Endothelial cell of umbilical vein (primary cell): ENCODE results near the gene APBB3. TPM values are rescaled to one million over a fixed set of nuclear protein-coding genes. Genes with fewer than 3 reads are reported as not detected.

Experiments used
- BruUV-seq: library from RNA; stranded (reverse); fragments of 400-500 nt; replicated peaks from 2 replicates; lab custom pipeline; 2021; lab: Mats Ljungman, UMichigan
- CTCF ChIA-PET: fragments of 300-600, 350-600 bp; sonication (Branson Sonifier 250); formaldehyde crosslinking; loops from one replicate; lab custom pipeline; 2021; ENCODE audit warnings: antibody characterized with exemption, inconsistent platforms; lab: Charles Lee
- POLR2A ChIA-PET: fragments of 300-600, 350-600 bp; sonication (Branson Sonifier 250); formaldehyde crosslinking; loops from one replicate; lab custom pipeline; 2021; ENCODE audit warnings: antibody characterized with exemption, inconsistent platforms; lab: Charles Lee
- DNase-seq: peaks from one replicate; pipeline ENCODE4 v3.0.0-alpha.2; 2011; ENCODE audit warnings: low read depth, low spot score
- FAIRE-seq: peaks from 2 replicates; lab custom pipeline; 2011; peaks lifted over from hg19 to GRCh38; lab: Jason Lieb, UNC
- H2AFZ ChIP-seq: 2 replicates; pipeline ENCODE4 v1.6.0; 2012; ENCODE audit warnings: low read depth, low read length, control low read depth, inconsistent platforms
- H3K27ac ChIP-seq: 2 replicates; pipeline ENCODE4 v1.5.1; 2011; ENCODE audit warnings: low read depth, mild to moderate bottlenecking, control low read depth, low read length, moderate library complexity; ENCODE audit not compliant: insufficient read depth
- H3K27me3 ChIP-seq, 2 experiments: 2 replicates each; pipeline versions ENCODE4 v1.6.0 to v1.6.1; 2011; ENCODE audit warnings: low read length in 2 of 2, mixed read lengths in 1 of 2; ENCODE audit not compliant: control insufficient read depth in 2 of 2, insufficient read depth in 2 of 2
- H3K36me3 ChIP-seq, 2 experiments: 2 replicates in 1 of 2; 3 replicates in 1 of 2; pipeline ENCODE4 v1.5.1; 2011; ENCODE audit warnings: low read length in 2 of 2, mild to moderate bottlenecking in 1 of 2, moderate library complexity in 1 of 2; ENCODE audit not compliant: control insufficient read depth in 2 of 2, insufficient read depth in 2 of 2; ENCODE audit errors: extremely low read depth in 1 of 2
- H3K4me1 ChIP-seq: 3 replicates; pipeline ENCODE4 v1.5.1; 2011; ENCODE audit warnings: mild to moderate bottlenecking, low read length; ENCODE audit not compliant: control insufficient read depth, insufficient read depth; ENCODE audit errors: extremely low read depth
- H3K4me2 ChIP-seq: 2 replicates; pipeline ENCODE4 v1.6.1; 2011; ENCODE audit warnings: low read length, control low read depth, mixed read lengths; ENCODE audit not compliant: insufficient read depth
- H3K4me3 ChIP-seq, 3 experiments: fragments of 200-600 bp in 1 of 3; sonication (generic), shearing (Covaris generic) in 1 of 3; replicated peaks in 1 of 3; 2 replicates each; pipeline ENCODE4 v1.5.1; 2011 to 2016; ENCODE audit warnings: control low read depth in 3 of 3, low read length in 3 of 3, mild to moderate bottlenecking in 2 of 3, inconsistent platforms in 1 of 3, low read depth in 1 of 3, moderate library complexity in 1 of 3; ENCODE audit not compliant: insufficient read depth in 1 of 3
- H3K79me2 ChIP-seq: 2 replicates; pipeline ENCODE4 v1.6.0; 2012; ENCODE audit warnings: low read length, inconsistent platforms; ENCODE audit not compliant: control insufficient read depth, insufficient read depth
- H3K9ac ChIP-seq: replicated peaks from 2 replicates; pipeline ENCODE3; 2011; ENCODE audit warnings: low read length, control low read depth; ENCODE audit not compliant: insufficient read depth; ENCODE audit errors: extremely low read depth
- H3K9me1 ChIP-seq: replicated peaks from 3 replicates; pipeline ENCODE4 v1.6.0; 2011; ENCODE audit warnings: mild to moderate bottlenecking, low read length; ENCODE audit not compliant: control insufficient read depth, insufficient read depth; ENCODE audit errors: extremely low read depth
- H3K9me3 ChIP-seq: replicated peaks from 2 replicates; pipeline ENCODE4 v1.5.1; 2012; ENCODE audit warnings: low read length, inconsistent platforms; ENCODE audit not compliant: control insufficient read depth, insufficient read depth
- H4K20me1 ChIP-seq: replicated peaks from 2 replicates; pipeline ENCODE3; 2011; ENCODE audit warnings: mild to moderate bottlenecking, low read length; ENCODE audit not compliant: control insufficient read depth, insufficient read depth; ENCODE audit errors: extremely low read depth
- CTCF ChIP-seq, 2 donors: IDR thresholded peaks; 1 replicate in 1 of 2; 2 replicates in 1 of 2; pipeline ENCODE4 v1.5.1; 2011; ENCODE audit warnings: low read length in 2 of 2, mild to moderate bottlenecking in 2 of 2, moderate library complexity in 2 of 2, control low read depth in 1 of 2, inconsistent platforms in 1 of 2, low read depth in 1 of 2; ENCODE audit not compliant: insufficient read depth in 1 of 2; ENCODE audit errors: extremely low read depth in 1 of 2
- EZH2 ChIP-seq: IDR thresholded peaks from 2 replicates; pipeline ENCODE4 v1.6.1; 2012; ENCODE audit warnings: borderline replicate concordance, low read depth, mild to moderate bottlenecking, moderate library complexity, low read length, inconsistent platforms; ENCODE audit not compliant: severe bottlenecking
- FOS ChIP-seq: IDR thresholded peaks from 2 replicates; pipeline ENCODE4 v1.6.1; 2011; ENCODE audit warnings: mild to moderate bottlenecking, low read length, moderate library complexity, borderline replicate concordance; ENCODE audit not compliant: insufficient read depth
- MYC ChIP-seq: IDR thresholded peaks from one replicate; pipeline ENCODE4 v1.6.1; 2011; ENCODE audit warnings: mild to moderate bottlenecking, low read depth, low read length
- dilution Hi-C: fragments of 300-500 bp; cut with MboI; formaldehyde crosslinking; loops from one replicate; pipeline ENCODE4 v1.15.0; 2019; ENCODE audit warnings: low sequenced_read_pairs; ENCODE audit not compliant: extremely low pct_ligation_motif_present
- intact Hi-C: fragments of 100-400 bp; cut with micrococcal nuclease; formaldehyde crosslinking; loops from one replicate; pipeline ENCODE4 v1.10.0; 2022
- polyA plus RNA-seq, 4 experiments: library from polyadenylated mRNA; depleted of rRNA in 3 of 4; stranded (reverse) in 3 of 4; unstranded in 1 of 4; fragments of >200 nt; gene quantifications; 2 replicates each; pipeline versions ENCODE4 v1.2.1 to v1.2.3, GENCODE V29; 2011 to 2012; ENCODE audit warnings: missing spikeins in 1 of 4
- total RNA-seq: library from RNA; stranded (reverse); gene quantifications from 2 replicates; pipeline ENCODE4 v1.2.3, GENCODE V29; 2021

APBB3 gene
- total and polyA plus RNA-seq, 2 donors (not counting 3 experiments of a cell fraction or from before 2014, with no cell fraction given) = 12.1 to 22.8 TPM

- no peak for TF ChIP-seq FOS
- TF ChIP-seq EZH2 = no peak
- no peak for TF ChIP-seq CTCF (IDR thresholded peaks at IDR 0.05; ENCODE audit: extremely low read depth in 1 of 2, insufficient read depth in 1 of 2, low read depth in 1 of 2, low read length in 2 of 2)
- no peak for TF ChIP-seq MYC
- dilution Hi-C loops (no loop called here), intact Hi-C loops (no loop called here)
- no TSS peak for BruUV-seq
- Histone ChIP-seq H3K4me2 (no peak overlapping the region), H3K4me3 (no peak overlapping the region), H3K4me1 (peaks cover 19% of the 10 kb centered on the region), H3K79me2 (peaks cover 37% of the 10 kb centered on the region), H3K9me1 (no peaks in the 10 kb centered on the region), H3K9me3 (no peaks in the 10 kb centered on the region), H4K20me1 (no peaks in the 10 kb centered on the region), H3K36me3 (peaks cover 10 to 11% of the 10 kb centered on the region in 2 experiments), H2AFZ (no peak overlapping the region), H3K9ac (no peak overlapping the region), H3K27me3 (no peaks in the 10 kb centered on the region), H3K27ac (no peak overlapping the region)
- CTCF ChIA-PET = interaction anchor here (1.0 kb wide), 1 partner anchor 191 kb away, joined by 3 read pairs; no protein-coding TSS in a partner anchor
- POLR2A ChIA-PET = interaction anchor here (0.5 kb wide), 1 partner anchor 135 kb away, joined by 5 read pairs; no protein-coding TSS in a partner anchor
- FAIRE-seq = no peak
- DNase-seq = no peak
Measured at GRCh38 chr5:140554454-140554853, 9.9 kb downstream of the APBB3 start.

GRCh38 chr5:140553657-140554056 lies 10.7 kb downstream of the APBB3 start:
- TF ChIP-seq CTCF (IDR thresholded peaks at IDR 0.05; ENCODE audit: extremely low read depth in 1 of 2, insufficient read depth in 1 of 2, low read depth in 1 of 2, low read length in 2 of 2) = no peak
- TF ChIP-seq FOS = peak; percentile 9
- Histone ChIP-seq H4K20me1 (no peaks in the 10 kb centered on the region), H3K4me1 (peaks cover 26% of the 10 kb centered on the region), H3K9ac (no peak overlapping the region), H3K4me2 (no peak overlapping the region), H3K79me2 (peaks cover 37% of the 10 kb centered on the region), H3K9me3 (no peaks in the 10 kb centered on the region), H2AFZ (no peak overlapping the region), H3K9me1 (no peaks in the 10 kb centered on the region), H3K27ac (no peak overlapping the region), H3K4me3 (no peak overlapping the region), H3K36me3 (peaks cover 10 to 11% of the 10 kb centered on the region in 2 experiments), H3K27me3 (no peaks in the 10 kb centered on the region)
- BruUV-seq = no TSS peak
- CTCF ChIA-PET = interaction anchor here (1.4 kb wide), 1 partner anchor 94 kb away, joined by 6 read pairs; the partner anchor contains the start of genes IK and NDUFA2
- dilution Hi-C loops (no loop called here), intact Hi-C loops (no loop called here)
- POLR2A ChIA-PET = no interaction called here
- FAIRE-seq (no peak), DNase-seq (peak; percentile 25)
